ENCODE measurements around the gene GPR18. TPM values are rescaled to one million over a fixed set of nuclear protein-coding genes. Genes with fewer than 3 reads are reported as not detected.

GPR18 gene
- total and polyA plus RNA-seq, 8 donors = 0.68 to 0.76 TPM; not detected in 6

- intact Hi-C loops (cut with DNase I; ENCODE audit: low total_unique reads) = no loop called here
- H3K9me3 ChIP-seq = no peaks in the 10 kb centered on the region
- no peak overlapping the region for H3K27ac ChIP-seq
- peaks cover 0 to 43% (median 18%) of the 10 kb centered on the region in 4 donors for H3K4me1 ChIP-seq
- DNase-seq = no peak
- peaks cover 0 to 17% (median 10%) of the 10 kb centered on the region in 4 donors for H3K36me3 ChIP-seq
- H3K27me3 ChIP-seq = no peaks in the 10 kb centered on the region
- H3K4me3 ChIP-seq = no peak overlapping the region
- TF ChIP-seq EP300 (IDR thresholded peaks at IDR 0.05) = no peak
- TF ChIP-seq POLR2AphosphoS5 (IDR thresholded peaks at IDR 0.05) = no peak
- TF ChIP-seq CTCF (IDR thresholded peaks at IDR 0.05) = no peak
- no peak for TF ChIP-seq POLR2A (IDR thresholded peaks at IDR 0.05)
- WGBS, 5 donors = 71 to 80% (median 74%) methylated on average over 7 of the region's 7 CpGs
Measured at GRCh38 chr13:99294958-99295357, 36.8 kb upstream of the GPR18 start.

- Histone ChIP-seq H3K27ac (no peak overlapping the region), H3K4me1 (peaks cover 0 to 44% (median 25%) of the 10 kb centered on the region in 4 donors), H3K9me3 (no peaks in the 10 kb centered on the region), H3K27me3 (no peaks in the 10 kb centered on the region), H3K36me3 (peaks cover 0 to 17% (median 11%) of the 10 kb centered on the region in 4 donors), H3K4me3 (no peak overlapping the region)
- no peak for DNase-seq
- TF ChIP-seq POLR2A (IDR thresholded peaks at IDR 0.05) (no peak), POLR2AphosphoS5 (IDR thresholded peaks at IDR 0.05) (no peak), EP300 (IDR thresholded peaks at IDR 0.05) (no peak), CTCF (IDR thresholded peaks at IDR 0.05) (no peak)
- intact Hi-C loops (cut with DNase I; ENCODE audit: low total_unique reads) = no loop called here
Measured at GRCh38 chr13:99294198-99294597, 36.0 kb upstream of the GPR18 start.

- Histone ChIP-seq H3K27me3 (no peaks in the 10 kb centered on the region), H3K9me3 (no peaks in the 10 kb centered on the region), H3K4me3 (no peak overlapping the region), H3K4me1 (peaks cover 0 to 51% (median 32%) of the 10 kb centered on the region in 4 donors), H3K36me3 (peaks cover 0 to 17% (median 11%) of the 10 kb centered on the region in 4 donors), H3K27ac (no peak overlapping the region)
- intact Hi-C loops (cut with DNase I; ENCODE audit: low total_unique reads) = no loop called here
- no peak for TF ChIP-seq EP300 (IDR thresholded peaks at IDR 0.05)
- no peak for TF ChIP-seq POLR2AphosphoS5 (IDR thresholded peaks at IDR 0.05)
- no peak for TF ChIP-seq CTCF (IDR thresholded peaks at IDR 0.05)
- no peak for TF ChIP-seq POLR2A (IDR thresholded peaks at IDR 0.05)
- DNase-seq = no peak
- WGBS, 5 donors = 78 to 94% (median 90%) methylated on average over 2 of the region's 2 CpGs
Measured at GRCh38 chr13:99293178-99293577, 35.0 kb upstream of the GPR18 start.

- whole genome bisulfite sequencing, 5 donors = 74 to 84% (median 82%) methylated on average over 3 of the region's 3 CpGs
- H3K4me1 ChIP-seq = peaks cover 7 to 53% (median 34%) of the 10 kb centered on the region in 4 donors
Measured at GRCh38 chr13:99290894-99291293, 32.7 kb upstream of the GPR18 start.

More at GRCh38 chr13:99290894-99291293, 32.7 kb upstream of the GPR18 start:
- Histone ChIP-seq H3K36me3 (peaks cover 0 to 17% (median 11%) of the 10 kb centered on the region in 4 donors), H3K27ac (no peak overlapping the region), H3K4me3 (no peak overlapping the region), H3K27me3 (no peaks in the 10 kb centered on the region), H3K9me3 (no peaks in the 10 kb centered on the region)
- no peak for DNase-seq
- intact Hi-C loops (cut with DNase I; ENCODE audit: low total_unique reads) = no loop called here
- TF ChIP-seq POLR2A (IDR thresholded peaks at IDR 0.05) (no peak), CTCF (IDR thresholded peaks at IDR 0.05) (no peak), POLR2AphosphoS5 (IDR thresholded peaks at IDR 0.05) (no peak), EP300 (IDR thresholded peaks at IDR 0.05) (no peak)

All from stomach (tissue), 9 donors.